ENCODE measurements around the gene PAF1. TPM values are rescaled to one million over a fixed set of nuclear protein-coding genes. Genes with fewer than 3 reads are reported as not detected.

Gene PAF1
- total RNA-seq, 1 experiment from 2014 or later: 69.0 TPM

DNA sequence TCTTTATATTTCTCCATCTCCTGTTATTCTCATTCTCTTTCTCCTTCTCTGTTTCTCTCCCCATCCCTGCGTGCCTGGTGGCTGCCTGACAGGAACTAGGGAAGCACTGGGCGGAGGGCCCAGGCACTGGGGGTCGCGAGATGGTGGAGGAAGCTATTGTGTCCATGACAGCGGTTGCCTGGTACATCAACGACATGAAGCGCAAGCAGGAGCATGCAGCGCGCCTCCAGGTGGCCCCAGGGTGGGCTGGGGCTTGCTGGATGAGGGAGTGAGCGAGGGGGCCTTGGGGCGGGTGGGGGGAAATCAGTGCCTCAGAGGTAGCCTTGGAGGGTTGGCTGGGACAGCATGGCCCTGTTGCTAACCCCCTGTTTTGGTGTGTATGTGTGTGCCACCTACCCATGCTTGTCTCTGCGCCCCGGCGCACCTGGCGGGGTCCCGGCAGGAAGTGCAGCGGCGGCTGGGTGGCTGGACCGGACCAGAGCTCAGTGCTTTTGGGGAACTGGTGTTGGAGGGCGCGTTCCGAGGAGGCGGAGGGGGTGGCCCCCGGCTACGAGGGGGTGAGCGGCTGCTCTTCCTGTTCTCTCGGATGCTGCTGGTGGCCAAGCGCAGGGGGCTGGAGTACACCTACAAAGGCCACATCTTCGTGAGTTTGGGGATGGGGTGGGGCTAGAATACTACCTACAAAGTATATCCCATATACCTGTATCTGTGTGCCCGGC lies 26.7 kb upstream of the PAF1 start:
- no peak for DNase-seq (ENCODE audit: low read depth)

DNA sequence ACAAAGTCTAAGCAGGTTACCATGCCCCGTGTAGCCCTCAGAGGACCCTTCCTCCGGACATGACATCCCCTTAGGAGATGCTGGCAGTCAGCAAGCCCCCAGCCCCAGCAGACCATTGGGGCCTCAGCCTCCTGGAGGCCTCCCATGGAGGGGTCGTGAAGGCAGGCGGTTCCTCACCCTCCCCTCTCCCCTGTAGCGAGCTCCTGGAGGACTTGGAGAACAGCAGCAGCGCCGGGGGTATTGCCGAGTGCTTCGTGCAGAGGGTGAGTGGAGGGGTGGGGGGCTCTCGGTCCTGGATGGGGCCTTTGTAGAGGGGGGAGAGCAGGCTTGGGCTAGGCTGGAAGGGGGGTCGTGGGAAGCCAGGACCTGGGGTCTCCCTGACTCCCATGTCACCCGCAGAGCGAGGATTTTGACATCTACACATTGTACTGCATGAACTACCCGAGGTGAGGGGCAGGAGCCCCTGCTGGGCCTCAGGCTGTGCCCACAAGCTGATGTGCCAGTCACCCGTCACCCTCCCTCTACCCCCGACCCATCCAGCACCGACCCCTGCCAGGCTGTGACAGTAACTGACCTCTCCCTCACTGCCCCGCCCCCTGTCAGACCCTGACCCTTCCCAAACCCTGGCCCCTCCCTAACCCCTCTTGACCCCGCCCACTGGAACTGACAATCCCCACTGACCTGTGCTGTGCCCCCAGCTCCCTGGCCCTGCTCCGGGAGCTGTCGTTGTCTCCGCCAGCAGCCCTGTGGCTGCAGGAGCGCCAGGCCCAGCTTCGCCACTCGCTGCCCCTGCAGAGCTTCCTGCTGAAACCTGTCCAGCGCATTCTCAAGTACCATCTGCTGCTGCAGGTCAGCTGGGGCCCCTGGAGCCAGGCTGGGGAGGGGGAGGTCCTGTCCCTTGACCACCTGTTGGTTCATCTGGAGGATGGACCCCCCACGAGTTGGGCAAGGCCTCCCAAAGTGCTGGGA lies 25.5 kb upstream of the PAF1 start:
- no peak for DNase-seq (ENCODE audit: low read depth)

DNA sequence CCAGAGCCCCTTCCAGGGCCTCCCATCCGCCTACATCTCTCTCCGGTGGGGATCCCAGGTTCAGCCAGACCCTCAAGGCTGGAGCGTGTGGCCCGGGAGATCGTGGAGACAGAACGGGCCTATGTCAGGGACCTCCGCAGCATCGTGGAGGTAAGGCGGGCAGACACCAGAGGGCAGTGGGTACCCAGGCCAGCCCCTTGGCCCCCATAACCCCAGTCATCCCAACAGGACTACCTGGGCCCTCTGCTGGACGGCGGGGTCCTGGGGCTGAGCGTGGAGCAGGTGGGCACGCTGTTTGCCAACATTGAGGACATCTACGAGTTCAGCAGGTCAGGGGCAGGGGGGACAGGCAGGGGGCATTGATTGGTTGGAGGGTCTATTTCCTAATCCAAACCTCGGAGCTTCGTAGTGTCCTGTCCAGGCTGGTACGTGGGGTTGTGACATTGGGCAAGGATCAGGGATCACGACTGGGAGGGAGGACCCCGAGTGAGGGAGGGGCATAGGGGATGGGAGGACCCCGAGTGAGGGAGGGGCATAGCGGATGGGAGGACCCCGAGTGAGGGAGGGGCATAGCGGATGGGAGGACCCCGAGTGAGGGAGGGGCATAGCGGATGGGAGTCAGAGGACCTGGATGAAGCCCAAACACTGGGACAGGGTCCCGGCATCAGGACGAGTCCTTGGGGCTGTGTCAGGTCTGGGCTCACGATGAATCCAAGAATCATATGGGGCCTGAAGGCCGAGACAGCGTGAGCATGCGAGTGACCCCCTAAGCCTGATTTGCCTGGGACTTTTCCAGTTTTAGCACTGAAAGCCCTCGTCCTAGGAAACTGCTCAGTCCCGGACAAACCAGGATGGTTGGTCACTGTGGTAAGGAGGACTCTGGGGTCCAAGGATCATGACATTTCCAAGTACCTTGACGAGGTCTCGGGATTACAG lies 24.5 kb upstream of the PAF1 start:
- DNase-seq (ENCODE audit: low read depth): no peak

DNA sequence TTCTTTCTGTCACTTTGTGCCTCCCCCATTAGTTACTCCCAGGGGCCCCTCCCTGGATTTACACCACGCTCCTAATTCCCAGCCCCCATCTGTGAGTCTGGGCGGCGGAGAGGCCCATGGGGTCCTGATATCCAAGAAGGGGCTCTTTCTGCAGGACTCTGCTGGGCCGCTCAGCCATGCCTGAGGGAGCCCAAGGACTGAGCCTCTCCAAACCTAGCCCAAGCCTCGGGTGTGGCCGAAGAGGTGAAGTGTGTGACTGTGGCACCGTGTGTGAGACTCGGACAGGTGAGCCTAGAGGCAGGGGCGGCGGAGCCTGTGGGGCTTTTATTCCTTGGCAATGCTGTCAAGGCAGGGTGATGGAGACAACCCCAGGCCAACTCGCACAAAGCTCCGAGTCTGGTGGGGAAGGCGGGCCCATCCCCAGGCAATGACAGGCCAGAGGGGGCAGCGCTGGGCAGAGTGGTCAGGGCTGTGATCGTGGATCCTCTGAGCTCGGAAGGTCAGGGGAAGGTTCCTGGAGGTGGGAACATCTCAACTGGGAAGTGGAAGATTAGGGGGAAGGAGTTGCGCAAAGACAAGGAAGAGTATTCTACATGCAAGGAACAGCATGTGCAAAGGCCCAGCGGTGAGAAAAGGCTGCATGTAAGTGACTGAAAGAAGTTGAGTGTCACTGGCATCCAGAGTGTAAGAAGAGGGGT lies 23.2 kb upstream of the PAF1 start:
- DNase-seq (ENCODE audit: low read depth): no peak

DNA sequence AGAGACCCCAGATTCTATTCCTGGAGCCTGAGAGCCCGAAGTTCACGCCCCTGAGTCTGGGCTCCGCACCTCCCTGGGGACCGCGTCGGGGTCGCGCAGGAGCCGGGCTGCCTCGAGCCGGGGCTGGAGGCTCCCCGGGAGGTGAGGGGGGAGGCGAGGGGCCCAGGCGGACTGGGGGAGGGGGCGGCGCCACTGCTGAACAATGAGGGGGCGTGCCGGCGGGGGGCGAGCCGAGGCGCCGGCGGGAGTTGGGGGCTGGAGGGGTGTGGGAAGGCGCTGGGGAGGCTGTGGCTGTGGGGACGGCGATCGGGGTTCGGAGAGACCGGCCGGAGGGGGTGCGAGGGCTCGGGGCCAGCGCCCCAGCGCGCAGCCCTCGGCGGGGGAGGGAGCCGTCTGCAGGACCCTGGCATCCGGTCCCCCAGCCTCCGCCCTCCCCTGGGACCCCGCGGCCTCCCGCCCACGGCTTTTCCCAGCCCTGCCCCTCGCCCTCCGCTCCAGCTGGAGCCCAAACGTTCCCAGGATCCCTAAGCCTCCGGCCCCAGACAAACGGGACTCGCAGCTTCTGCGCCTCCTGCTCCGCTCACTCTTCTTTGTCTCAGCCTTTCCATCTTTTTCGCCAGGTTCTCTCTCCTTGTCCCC lies 22.5 kb upstream of the PAF1 start:
- DNase-seq (ENCODE audit: low read depth): peak; percentile 41

DNA sequence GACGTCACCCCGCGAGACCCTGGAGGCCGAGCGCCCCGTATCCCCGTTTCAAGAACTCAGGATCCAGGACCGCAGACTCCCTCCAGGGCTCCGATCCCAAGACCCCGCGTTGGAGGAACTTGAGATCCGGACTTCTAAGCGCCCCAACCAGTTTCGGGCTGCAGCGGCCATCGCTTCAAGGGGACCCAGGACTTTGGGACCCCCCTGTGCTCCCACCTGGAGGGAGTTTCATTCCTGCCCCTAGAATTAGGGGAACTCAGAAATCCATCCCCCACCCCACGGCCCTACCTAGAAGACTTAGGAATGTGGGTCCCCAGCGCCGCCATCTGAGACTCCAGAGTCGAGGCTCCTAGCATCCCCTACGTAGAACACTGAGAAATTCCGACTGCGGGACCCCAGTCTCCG lies 22.0 kb upstream of the PAF1 start:
- DNase-seq (ENCODE audit: low read depth): peak; percentile 32

DNA sequence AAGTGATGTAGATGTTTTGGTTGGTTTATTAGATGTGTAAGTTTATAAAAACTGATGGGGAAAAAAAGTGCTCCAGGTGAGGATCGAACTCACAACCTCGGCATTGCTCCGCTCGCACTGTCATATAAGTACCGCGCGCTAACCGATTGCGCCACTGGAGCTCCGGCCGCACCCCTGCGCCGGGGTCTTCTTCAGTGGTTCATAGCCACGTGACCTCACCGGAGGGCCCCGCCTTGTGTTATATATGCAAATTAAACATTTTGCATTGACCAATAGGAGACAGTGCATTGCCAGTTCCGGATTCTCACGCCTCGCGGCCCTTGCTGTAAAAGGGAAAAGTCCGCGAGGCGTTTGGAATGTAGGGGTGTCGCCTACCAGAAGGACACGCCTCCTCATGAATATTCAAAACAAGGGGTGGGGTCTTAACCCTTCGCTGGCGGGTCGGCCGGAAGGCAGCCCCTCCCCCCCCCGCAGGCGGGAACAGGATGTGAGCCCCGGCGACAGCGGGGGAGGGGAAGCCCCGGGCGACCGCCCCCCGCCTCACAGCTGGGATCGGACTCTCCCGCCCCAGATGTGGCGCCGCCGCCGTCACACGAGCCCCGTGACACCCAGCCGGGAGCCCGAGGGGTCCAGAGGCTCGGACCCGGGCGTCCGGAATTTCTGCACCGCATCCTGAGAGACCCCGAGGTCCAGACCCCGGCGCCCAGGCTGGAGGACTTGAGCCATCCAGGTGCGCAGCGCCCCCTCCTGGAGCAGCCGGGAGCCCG lies 21.4 kb upstream of the PAF1 start, which contains the start of gene PLEKHG2:
Gene PLEKHG2, plus strand, starts transcription at position 570 of the 767 bp plus-strand sequence. CDS start 1,418 bp downstream, outside the sequence.
- peak; percentile 99 for DNase-seq (ENCODE audit: low read depth)

DNA sequence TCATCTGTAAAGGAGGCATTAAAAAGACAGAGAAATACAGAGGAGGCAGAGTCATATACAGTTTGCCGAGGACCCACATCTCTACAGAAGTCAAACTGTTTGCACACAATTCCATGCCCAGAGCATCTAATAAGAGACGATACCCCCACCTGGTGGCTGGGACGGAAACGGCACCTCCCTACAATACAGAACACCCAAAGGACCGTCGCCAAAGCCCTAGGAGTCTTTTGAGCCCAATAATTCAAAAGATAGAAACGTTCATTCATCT lies 20.9 kb upstream of the PAF1 start:
- peak; percentile 91 for DNase-seq (ENCODE audit: low read depth)

DNA sequence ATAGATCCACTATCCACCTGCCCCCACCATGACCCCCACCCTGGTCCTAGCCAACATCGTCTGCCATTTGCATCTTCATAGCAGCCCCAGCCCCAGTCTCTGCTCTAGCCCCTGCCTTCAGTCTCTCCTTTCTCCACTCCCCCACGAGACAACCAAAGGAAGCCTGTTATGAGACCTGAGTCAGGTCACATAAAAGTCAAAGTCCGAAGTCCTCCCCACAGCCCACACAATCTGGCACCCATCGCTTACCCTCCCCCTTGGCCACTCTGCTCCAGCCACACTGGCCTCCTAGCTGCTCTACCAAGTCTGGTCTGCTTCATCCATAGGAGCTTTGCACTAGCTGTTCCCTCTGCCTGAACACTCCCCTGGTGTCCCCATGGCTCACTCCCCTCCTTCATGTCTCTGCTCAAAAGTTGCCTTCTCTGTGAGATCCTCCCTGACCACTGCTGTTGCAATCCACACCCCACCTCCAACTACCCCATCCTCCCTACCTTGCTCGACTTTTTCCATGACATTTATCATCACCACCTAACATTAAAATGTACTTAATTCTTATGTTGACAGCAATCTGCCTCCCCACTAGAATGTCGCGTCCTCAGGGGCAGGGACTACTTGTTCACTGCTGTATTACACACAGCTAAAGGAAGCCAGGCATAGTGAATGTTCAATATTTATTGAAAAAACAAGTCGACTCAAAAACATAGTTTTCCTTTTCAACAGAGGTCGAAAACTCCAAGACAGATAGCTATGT lies 20.4 kb upstream of the PAF1 start:
- peak; percentile 45 for DNase-seq (ENCODE audit: low read depth)

DNA sequence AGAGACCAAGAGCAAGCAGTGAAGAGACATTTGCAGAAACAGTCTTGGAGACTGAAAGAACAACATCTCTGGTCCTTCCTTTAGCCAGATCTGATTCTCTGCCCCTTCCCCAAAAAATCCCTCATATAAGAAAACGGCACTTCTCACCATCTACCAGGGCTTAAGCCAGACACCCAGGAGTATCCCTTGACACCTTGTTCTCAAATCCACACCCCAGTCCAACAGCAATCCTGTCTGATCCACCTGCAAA lies 19.9 kb upstream of the PAF1 start:
- no peak for DNase-seq (ENCODE audit: low read depth)

DNA sequence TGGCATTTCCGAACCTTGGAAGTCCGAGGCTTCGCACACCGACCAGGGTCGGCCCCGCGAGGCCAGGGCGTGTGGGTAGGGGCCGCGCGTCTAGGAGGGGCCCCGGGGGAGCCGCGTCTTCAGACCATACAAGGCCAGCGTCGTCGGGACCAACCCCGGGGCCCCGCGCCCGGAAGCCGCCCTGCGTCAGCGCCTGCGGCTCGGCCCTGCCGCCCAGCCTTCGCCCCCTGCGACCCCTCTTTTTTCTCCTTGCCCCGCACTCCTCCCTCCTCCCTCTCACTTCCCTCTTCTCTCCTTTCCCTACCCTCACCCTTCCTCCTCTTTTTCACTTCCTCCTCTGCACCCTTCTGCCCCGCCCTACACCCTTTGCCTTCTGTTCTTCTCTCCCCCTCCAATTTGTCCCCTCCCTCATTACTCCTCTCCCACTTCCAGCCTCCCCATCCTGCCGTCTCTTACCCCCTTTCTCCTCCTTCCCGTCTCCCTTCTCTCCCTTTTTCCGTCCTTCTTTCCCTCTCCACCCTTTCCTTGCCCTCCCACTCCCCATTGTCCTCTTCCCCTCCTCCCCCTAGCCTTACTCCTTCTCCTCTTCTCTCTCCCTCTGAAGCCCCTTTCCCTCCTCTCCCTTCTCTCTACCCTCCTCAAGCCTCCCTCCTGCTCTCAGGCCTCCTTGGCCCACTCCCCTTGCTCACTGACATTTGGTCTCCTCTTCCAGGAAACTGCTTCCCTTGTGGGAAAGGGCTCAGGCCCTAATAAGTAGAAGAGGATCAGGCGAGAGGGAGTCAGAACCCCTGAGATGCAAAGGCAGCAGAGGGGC lies 19.3 kb upstream of the PAF1 start:
- DNase-seq (ENCODE audit: low read depth): peak; percentile 60

DNA sequence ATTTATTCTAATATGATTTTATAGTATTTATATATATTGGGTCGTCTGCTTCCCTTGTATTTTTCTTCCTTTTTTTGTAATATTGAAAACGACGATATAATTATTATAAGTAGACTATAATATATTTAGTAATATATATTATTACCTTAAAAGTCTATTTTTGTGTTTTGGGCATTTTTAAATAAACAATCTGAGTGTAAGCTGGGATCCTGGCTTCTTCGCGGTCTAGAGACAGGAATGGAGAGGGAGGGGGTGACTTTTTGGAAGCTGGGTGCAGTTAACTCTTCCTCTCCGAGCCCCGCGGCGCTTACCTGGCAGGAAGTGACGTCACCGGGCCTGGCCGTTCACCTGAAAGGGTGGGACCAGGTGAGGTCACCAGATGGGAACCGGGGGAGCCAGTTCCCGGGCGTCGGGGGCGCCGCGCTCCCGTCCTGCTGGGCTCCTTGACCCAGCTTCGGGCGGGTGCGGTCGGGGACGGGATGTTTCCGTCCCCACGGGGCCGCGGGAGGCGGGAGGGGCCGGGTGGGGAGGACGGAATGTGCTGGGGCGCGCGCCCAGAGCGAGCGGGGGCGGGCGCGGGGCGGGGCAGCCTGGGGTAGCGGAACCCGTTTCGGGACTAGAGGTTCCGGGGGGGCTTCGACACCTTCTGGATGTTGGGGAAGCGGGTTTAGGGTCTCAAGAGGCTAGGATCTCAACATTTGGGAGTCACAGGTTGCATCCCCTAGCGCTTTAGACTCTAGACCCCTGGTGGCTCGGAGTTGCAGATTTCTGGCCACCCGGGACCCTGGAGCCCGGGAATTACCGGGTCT lies 18.5 kb upstream of the PAF1 start:
- DNase-seq (ENCODE audit: low read depth): peak; percentile 76

DNA sequence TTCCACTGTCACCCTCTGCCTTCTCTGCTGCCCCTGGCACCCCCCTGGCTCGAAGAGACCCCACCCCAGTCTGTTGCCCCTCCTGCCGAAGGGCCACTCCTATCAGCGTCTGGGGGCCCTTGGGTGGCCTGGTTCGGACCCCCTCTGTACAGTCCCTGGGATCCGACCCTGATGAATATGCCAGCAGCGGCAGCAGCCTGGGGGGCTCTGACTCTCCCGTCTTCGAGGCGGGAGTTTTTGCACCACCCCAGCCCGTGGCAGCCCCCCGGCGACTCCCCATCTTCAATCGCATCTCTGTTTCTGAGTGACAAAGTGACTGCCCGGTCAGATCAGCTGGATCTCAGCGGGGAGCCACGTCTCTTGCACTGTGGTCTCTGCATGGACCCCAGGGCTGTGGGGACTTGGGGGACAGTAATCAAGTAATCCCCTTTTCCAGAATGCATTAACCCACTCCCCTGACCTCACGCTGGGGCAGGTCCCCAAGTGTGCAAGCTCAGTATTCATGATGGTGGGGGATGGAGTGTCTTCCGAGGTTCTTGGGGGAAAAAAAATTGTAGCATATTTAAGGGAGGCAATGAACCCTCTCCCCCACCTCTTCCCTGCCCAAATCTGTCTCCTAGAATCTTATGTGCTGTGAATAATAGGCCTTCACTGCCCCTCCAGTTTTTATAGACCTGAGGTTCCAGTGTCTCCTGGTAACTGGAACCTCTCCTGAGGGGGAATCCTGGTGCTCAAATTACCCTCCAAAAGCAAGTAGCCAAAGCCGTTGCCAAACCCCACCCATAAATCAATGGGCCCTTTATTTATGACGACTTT lies 17.7 kb upstream of the PAF1 start:
- peak; percentile 66 for DNase-seq (ENCODE audit: low read depth)

DNA sequence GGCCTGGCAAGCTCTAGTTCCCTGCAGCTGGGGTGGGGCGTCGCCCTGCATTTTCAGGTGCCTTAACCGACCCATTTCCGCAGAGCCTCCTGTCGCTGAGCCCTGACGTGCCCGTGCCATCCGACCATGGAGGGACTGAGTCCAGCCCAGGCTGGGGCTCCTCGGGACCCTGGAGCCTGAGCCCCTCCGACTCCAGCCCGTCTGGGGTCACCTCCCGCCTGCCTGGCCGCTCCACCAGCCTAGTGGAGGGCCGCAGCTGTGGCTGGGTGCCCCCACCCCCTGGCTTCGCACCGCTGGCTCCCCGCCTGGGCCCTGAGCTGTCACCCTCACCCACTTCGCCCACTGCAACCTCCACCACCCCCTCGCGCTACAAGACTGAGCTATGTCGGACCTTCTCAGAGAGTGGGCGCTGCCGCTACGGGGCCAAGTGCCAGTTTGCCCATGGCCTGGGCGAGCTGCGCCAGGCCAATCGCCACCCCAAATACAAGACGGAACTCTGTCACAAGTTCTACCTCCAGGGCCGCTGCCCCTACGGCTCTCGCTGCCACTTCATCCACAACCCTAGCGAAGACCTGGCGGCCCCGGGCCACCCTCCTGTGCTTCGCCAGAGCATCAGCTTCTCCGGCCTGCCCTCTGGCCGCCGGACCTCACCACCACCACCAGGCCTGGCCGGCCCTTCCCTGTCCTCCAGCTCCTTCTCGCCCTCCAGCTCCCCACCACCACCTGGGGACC lies 16.9 kb upstream of the PAF1 start:
- DNase-seq (ENCODE audit: low read depth): no peak

DNA sequence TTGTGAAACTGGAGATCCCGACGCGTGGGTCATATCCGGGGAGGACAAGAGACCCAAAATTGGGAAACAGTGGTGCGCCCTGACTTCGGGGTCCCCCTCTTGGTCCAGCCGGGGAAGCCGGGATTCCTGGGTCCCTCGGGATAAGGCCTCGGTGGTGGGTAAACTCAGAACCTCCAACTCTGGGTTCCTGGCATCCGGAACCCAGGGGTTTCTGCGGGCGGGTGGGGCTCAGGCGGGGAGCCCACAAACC lies 16.4 kb upstream of the PAF1 start:
- DNase-seq (ENCODE audit: low read depth): no peak

DNA sequence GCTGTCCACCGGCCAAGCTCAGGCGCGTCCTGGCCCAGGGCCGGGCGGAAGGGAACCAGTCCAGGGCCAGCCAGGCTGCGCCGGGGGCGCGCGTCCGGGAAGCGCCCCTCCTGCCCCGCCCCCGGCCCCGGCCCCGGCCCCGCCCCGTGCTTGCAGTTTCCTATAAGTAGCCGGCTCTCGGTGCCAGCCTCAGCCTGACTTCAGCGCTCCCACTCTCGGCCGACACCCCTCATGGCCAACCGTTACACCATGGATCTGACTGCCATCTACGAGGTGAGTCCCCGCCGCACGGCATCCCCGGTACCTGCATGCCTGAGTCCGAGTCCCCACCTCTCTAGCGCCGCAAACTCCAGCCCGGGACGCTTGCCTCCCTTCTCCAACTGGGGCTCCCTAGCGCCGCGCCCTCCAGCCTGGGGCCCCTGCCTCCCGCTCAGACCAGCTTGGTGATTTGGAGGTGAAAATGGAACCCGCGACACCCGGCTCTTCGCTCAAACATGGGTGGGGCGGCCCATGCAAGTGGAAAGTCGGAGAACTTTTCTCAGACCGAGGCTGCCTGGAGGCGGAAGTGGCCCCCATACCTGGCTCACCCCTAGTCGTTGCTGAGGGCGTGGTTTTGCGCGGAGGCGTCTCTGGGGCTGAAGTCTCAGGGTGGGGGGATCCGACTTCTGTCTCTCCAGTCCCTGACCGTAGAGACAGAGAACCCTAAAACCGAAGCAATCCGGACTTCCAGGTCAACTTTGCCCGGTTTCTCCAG lies 15.9 kb upstream of the PAF1 start, which contains the start of gene ZFP36:
Gene ZFP36, plus strand, starts transcription at position 192 of the 754 bp plus-strand sequence. Its CDS starts 58 bp downstream, at position 250.
- peak; percentile 83 for DNase-seq (ENCODE audit: low read depth)

All from M059J (cell line).